Measurements from ENCODE around the gene KIAA0825.

GRCh38 chr5:94209774-94210355 is 408.5 kb downstream of the KIAA0825 start:
- TF ChIP-seq POLR2AphosphoS5 (IDR thresholded peaks at IDR 0.05; ENCODE audit: low read depth) (no peak), EZH2phosphoT487 (IDR thresholded peaks at IDR 0.05; ENCODE audit: unreplicated experiment) (no peak), CTCF (conservative IDR thresholded peaks at IDR 0.05; ENCODE audit: low read depth in 2 of 2) (no peak), EZH2 (IDR thresholded peaks at IDR 0.05; ENCODE audit: low read depth, unreplicated experiment) (no peak), REST (IDR thresholded peaks at IDR 0.05; ENCODE audit: unreplicated experiment) (no peak), NANOG (IDR thresholded peaks at IDR 0.05; ENCODE audit: borderline replicate concordance) (no peak), JUNB (IDR thresholded peaks at IDR 0.05; ENCODE audit: unreplicated experiment) (no peak), ETS1 (IDR thresholded peaks at IDR 0.05) (no peak)

Measured in GM23338 (cell line).